GM20000 (cell line): Measurements from ENCODE around the gene PEAR1.

Source experiments
- DNase-seq: peaks from one replicate; pipeline ENCODE4 v3.0.0; 2012; ENCODE audit warnings: low spot score
- CTCF ChIP-seq: IDR thresholded peaks from 2 replicates; pipeline ENCODE4 v1.5.1; 2012; ENCODE audit warnings: mild to moderate bottlenecking, control low read depth; ENCODE audit errors: extremely low read depth, missing control alignments

Gene PEAR1

GRCh38 chr1:156947127-156947526 is 53.6 kb downstream of the PEAR1 start:
- no peak for TF ChIP-seq CTCF
- no peak for DNase-seq

GRCh38 chr1:156947818-156948525 is 54.5 kb downstream of the PEAR1 start:
- no peak for TF ChIP-seq CTCF
- no peak for DNase-seq

- no peak for TF ChIP-seq CTCF
- DNase-seq = no peak
Measured at GRCh38 chr1:156948708-156949107, 55.2 kb downstream of the PEAR1 start.

DNA sequence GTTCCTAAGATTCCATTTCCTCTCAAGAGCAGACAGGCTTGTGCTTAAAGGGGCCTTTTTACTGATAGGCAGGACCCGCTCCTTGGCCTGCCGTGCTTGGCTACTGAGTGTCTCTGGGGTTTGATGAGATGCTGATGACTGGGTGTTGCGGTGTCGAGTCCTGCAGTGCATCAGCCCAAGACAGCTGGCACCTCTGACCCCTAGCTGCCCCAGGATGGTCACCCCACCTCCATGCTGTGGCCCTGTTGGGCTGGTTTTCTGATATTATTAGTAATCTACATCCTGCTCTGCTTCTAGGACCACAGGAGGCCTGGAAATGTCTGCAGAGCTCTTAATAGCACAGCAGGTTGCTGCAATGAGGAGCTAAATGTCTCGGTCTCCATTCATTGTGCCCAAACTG is 55.6 kb downstream of the PEAR1 start:
- DNase-seq = no peak
- no peak for TF ChIP-seq CTCF

DNA sequence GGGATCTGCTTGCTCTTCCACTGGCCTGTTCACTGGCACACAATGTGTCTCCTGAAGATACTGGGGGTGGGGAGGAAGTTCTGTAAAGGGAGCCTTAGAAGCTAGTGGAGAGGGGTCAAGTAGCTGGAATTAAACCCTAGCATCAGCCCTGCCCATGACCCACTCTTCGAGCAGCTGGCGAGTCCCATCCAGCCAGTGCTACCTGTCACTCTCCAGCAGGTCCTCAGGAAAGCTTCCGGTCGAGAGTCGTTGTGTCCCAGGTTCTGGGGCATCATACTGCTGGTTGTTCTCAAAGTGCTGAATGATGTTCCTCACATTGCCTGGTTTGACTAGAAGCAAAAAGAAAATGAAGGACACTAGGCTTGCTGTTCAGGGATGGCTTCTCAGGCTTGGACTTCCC is 57.9 kb downstream of the PEAR1 start:
- no peak for DNase-seq
- TF ChIP-seq CTCF = no peak

GRCh38 chr1:156953571-156953970 is 60.1 kb downstream of the PEAR1 start:
- TF ChIP-seq CTCF = no peak
- no peak for DNase-seq

DNA sequence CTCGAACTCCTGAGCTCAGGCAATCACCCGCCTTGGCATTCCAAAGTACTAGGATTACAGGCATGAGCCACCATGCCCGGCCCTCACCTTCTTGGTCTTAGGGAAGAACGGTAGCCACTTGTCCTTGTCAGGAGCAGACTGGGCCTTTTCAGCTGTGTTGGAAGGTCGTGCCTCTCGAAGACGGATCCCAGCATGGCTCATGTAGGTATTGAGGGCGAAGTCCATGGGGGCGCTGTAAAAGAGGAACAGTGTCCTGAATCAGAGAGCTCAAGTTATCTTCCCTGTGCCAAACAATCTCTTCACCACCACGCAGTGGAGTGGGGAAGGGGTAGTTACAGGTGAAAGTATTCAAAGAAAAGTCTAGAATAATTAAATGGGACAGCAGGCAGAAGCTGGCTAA is 62.8 kb downstream of the PEAR1 start:
- no peak for TF ChIP-seq CTCF

More for the DNA sequence above, 62.8 kb downstream of the PEAR1 start:
- DNase-seq = no peak
